IMR-90 (cell line): ENCODE measurements around the gene RFT1. TPM values are rescaled to one million over a fixed set of nuclear protein-coding genes. Genes with fewer than 3 reads are reported as not detected.

Source experiments
- ATAC-seq: fragments of 200-7000 bp; cut with Tn5 transposase; 2 replicates; pipeline ENCODE4 v1.9.1; 2020; ENCODE audit warnings: low read depth, mild to moderate bottlenecking, moderate library complexity
- BruUV-seq: library from RNA; stranded (reverse); fragments of 400-500 nt; replicated peaks from 2 replicates; lab custom pipeline; 2021; lab: Mats Ljungman, UMichigan
- CTCF ChIA-PET: fragments of 300-600 bp; formaldehyde crosslinking; extraction: SDS; loops from one replicate; lab custom pipeline; 2021; ENCODE audit warnings: antibody characterized with exemption; lab: Yijun Ruan, JAX
- POLR2A ChIA-PET: fragments of 300-600 bp; sonication (Branson Sonifier 250); formaldehyde crosslinking; loops from one replicate; lab custom pipeline; 2022; ENCODE audit warnings: antibody characterized with exemption; ENCODE audit not compliant: unreplicated experiment; lab: Charles Lee
- DNase-seq: peaks from one replicate; pipeline ENCODE4 v3.0.0; 2013
- H2AFZ ChIP-seq: replicated peaks from 2 replicates; pipeline ENCODE3; 2013; ENCODE audit warnings: low read length, mild to moderate bottlenecking; ENCODE audit not compliant: poor library complexity
- H2AK5ac ChIP-seq: 2 replicates; pipeline ENCODE4 v1.6.1; 2013; ENCODE audit warnings: low read depth, low read length, inconsistent platforms
- H2AK9ac ChIP-seq: replicated peaks from 2 replicates; pipeline ENCODE3; 2013; ENCODE audit warnings: mild to moderate bottlenecking, low read depth, low read length, moderate library complexity; ENCODE audit not compliant: poor library complexity
- H2BK120ac ChIP-seq: 2 replicates; pipeline ENCODE4 v1.6.1; 2013; ENCODE audit warnings: low read depth, low read length, inconsistent platforms
- H2BK15ac ChIP-seq: 3 replicates; pipeline ENCODE4 v1.6.1; 2013; ENCODE audit warnings: low read depth, low read length, inconsistent platforms
- H2BK20ac ChIP-seq: 2 replicates; pipeline ENCODE4 v1.6.1; 2013; ENCODE audit warnings: low read depth, mild to moderate bottlenecking, inconsistent platforms, low read length, moderate library complexity
- H2BK5ac ChIP-seq: 2 replicates; pipeline ENCODE4 v1.6.1; 2013; ENCODE audit warnings: mild to moderate bottlenecking, low read depth, low read length, inconsistent platforms; ENCODE audit not compliant: poor library complexity, severe bottlenecking
- H3K14ac ChIP-seq: replicated peaks from 2 replicates; pipeline ENCODE4 v1.6.1; 2013; ENCODE audit warnings: low read depth, low read length, inconsistent platforms
- H3K18ac ChIP-seq: 2 replicates; pipeline ENCODE4 v1.6.1; 2013; ENCODE audit warnings: low read depth, low read length, control low read depth
- H3K23ac ChIP-seq: 2 replicates; pipeline ENCODE4 v1.6.1; 2013; ENCODE audit warnings: low read depth, low read length, inconsistent platforms
- H3K27ac ChIP-seq: 2 replicates; pipeline ENCODE4 v1.5.1; 2013; ENCODE audit warnings: mild to moderate bottlenecking, control low read depth, low read length; ENCODE audit not compliant: insufficient read depth
- H3K27me3 ChIP-seq: 2 replicates; pipeline ENCODE4 v1.6.1; 2013; ENCODE audit warnings: low read length; ENCODE audit not compliant: control insufficient read depth, insufficient read depth
- H3K36me3 ChIP-seq: 2 replicates; pipeline ENCODE4 v1.6.1; 2013; ENCODE audit warnings: low read length, mixed read lengths; ENCODE audit not compliant: control insufficient read depth, insufficient read depth
- H3K4ac ChIP-seq: 2 replicates; pipeline ENCODE4 v1.6.1; 2013; ENCODE audit warnings: low read depth, low read length, inconsistent platforms
- H3K4me1 ChIP-seq: 2 replicates; pipeline ENCODE4 v1.6.1; 2013; ENCODE audit warnings: low read length, mixed read lengths; ENCODE audit not compliant: control insufficient read depth, insufficient read depth
- H3K4me2 ChIP-seq: 2 replicates; pipeline ENCODE4 v1.6.1; 2013; ENCODE audit warnings: low read depth, mild to moderate bottlenecking, control low read depth, low read length, moderate library complexity
- H3K4me3 ChIP-seq: 2 replicates; pipeline ENCODE4 v1.5.1; 2013; ENCODE audit warnings: low read depth, mild to moderate bottlenecking, control low read depth, low read length, moderate library complexity; ENCODE audit not compliant: insufficient read depth
- H3K56ac ChIP-seq: 2 replicates; pipeline ENCODE4 v1.6.1; 2013; ENCODE audit warnings: low read length, inconsistent platforms; ENCODE audit not compliant: insufficient read depth; ENCODE audit errors: extremely low read depth
- H3K79me1 ChIP-seq, 2 experiments: 2 replicates each; pipeline ENCODE4 v1.6.1; 2013; ENCODE audit warnings: low read length in 2 of 2, inconsistent platforms in 1 of 2, low read depth in 1 of 2
- H3K9ac ChIP-seq: 2 replicates; pipeline ENCODE4 v1.6.1; 2013; ENCODE audit warnings: low read depth, low read length, control low read depth
- H3K9me1 ChIP-seq: 2 replicates; pipeline ENCODE4 v1.6.1; 2013; ENCODE audit warnings: low read length, inconsistent platforms; ENCODE audit not compliant: insufficient read depth
- H3K9me3 ChIP-seq: 2 replicates; pipeline ENCODE4 v1.6.1; 2013; ENCODE audit warnings: low read length; ENCODE audit not compliant: control insufficient read depth, insufficient read depth
- H4K20me1 ChIP-seq: 2 replicates; pipeline ENCODE4 v1.6.1; 2013; ENCODE audit warnings: low read length, inconsistent platforms; ENCODE audit not compliant: insufficient read depth
- H4K5ac ChIP-seq: 2 replicates; pipeline ENCODE4 v1.6.1; 2013; ENCODE audit warnings: mild to moderate bottlenecking, low read depth, low read length, control low read depth
- H4K8ac ChIP-seq, 2 experiments: 2 replicates each; pipeline ENCODE4 v1.6.1; 2013; ENCODE audit warnings: low read depth in 2 of 2, low read length in 2 of 2, control low read depth in 1 of 2, inconsistent platforms in 1 of 2
- H4K91ac ChIP-seq: 2 replicates; pipeline ENCODE4 v1.6.1; 2013; ENCODE audit warnings: low read depth, low read length, inconsistent platforms; ENCODE audit not compliant: insufficient read depth
- BHLHE40 ChIP-seq: fragments of 150-350 bp; IDR thresholded peaks from 2 replicates; pipeline ENCODE4 v1.6.1; 2016; ENCODE audit warnings: mild to moderate bottlenecking, low read depth, low read length
- CEBPB ChIP-seq: IDR thresholded peaks from 2 replicates; pipeline ENCODE4 v1.6.1; 2012; ENCODE audit warnings: low read depth, low read length, improper control_type of control experiment
- CHD1 ChIP-seq: IDR thresholded peaks from 2 replicates; pipeline ENCODE4 v1.6.1; 2012; ENCODE audit warnings: low read depth, low read length, improper control_type of control experiment
- FOS ChIP-seq: fragments of 150-350 bp; IDR thresholded peaks from 2 replicates; pipeline ENCODE4 v1.6.1; 2016; ENCODE audit warnings: low read depth, low read length
- MXI1 ChIP-seq: IDR thresholded peaks from 2 replicates; pipeline ENCODE4 v1.6.1; 2012; ENCODE audit warnings: low read depth, mild to moderate bottlenecking, low read length, moderate library complexity, borderline replicate concordance
- NFE2L2 ChIP-seq: fragments of 150-350 bp; IDR thresholded peaks from 2 replicates; pipeline ENCODE4 v1.6.1; 2016; ENCODE audit warnings: low read depth, mild to moderate bottlenecking, low read length
- POLR2A ChIP-seq: IDR thresholded peaks from 2 replicates; pipeline ENCODE4 v1.6.1; 2012; ENCODE audit warnings: mild to moderate bottlenecking, low read depth, low read length
- RAD21 ChIP-seq: IDR thresholded peaks from 2 replicates; pipeline ENCODE4 v1.6.1; 2012; ENCODE audit warnings: low read length, improper control_type of control experiment
- RCOR1 ChIP-seq: IDR thresholded peaks from 2 replicates; pipeline ENCODE4 v1.6.1; 2012; ENCODE audit warnings: mild to moderate bottlenecking, low read length, improper control_type of control experiment; ENCODE audit not compliant: insufficient replicate concordance
- WGBS, 2 experiments: methylation state at CpG; one replicate each; pipeline versions ENCODE4 v1.1.5 to v1.1.7; 2013; ENCODE audit warnings: missing lambda C conversion rate in 2 of 2; ENCODE audit not compliant: insufficient read length in 1 of 2; ENCODE audit errors: extremely low coverage in 2 of 2; 5-methylcytosine and 5-hydroxymethylcytosine counted together
- dilution Hi-C: fragments of 300-500 bp; cut with HindIII; formaldehyde crosslinking; loops from one replicate; pipeline ENCODE4 v1.14.3; 2018; ENCODE audit warnings: low sequenced_read_pairs; ENCODE audit not compliant: unreplicated experiment
- in situ Hi-C: fragments of 300-500 bp; cut with MboI; formaldehyde crosslinking; loops from 3 replicates; pipeline ENCODE4 v1.14.3; 2019; ENCODE audit warnings: low sequenced_read_pairs, inconsistent platforms, mixed read lengths
- intact Hi-C: fragments of 100-400 bp; cut with micrococcal nuclease; formaldehyde crosslinking; loops from 2 replicates; pipeline ENCODE4 v1.10.0; 2022
- polyA plus RNA-seq, 3 experiments: library from polyadenylated mRNA; depleted of rRNA; stranded (reverse); fragments of >200 nt; gene quantifications; 2 replicates each; pipeline ENCODE4 v1.2.3, GENCODE V29; 2012; ENCODE audit warnings: low replicate concordance in 1 of 3
- total RNA-seq: library from RNA; depleted of rRNA; stranded (reverse); fragments of >200 nt; gene quantifications from 2 replicates; pipeline ENCODE4 v1.2.3, GENCODE V29; 2012
- TF ChIP-seq, protein P1 (sequence below): fragments of 150-350 bp; IDR thresholded peaks from 2 replicates; pipeline ENCODE4 v1.6.1; 2017; ENCODE audit warnings: mild to moderate bottlenecking, antibody characterized with exemption, low read length, low read depth
- TF ChIP-seq, protein P2 (sequence below): conservative IDR thresholded peaks from 2 replicates; pipeline ENCODE4 v1.5.1; 2012; ENCODE audit warnings: mild to moderate bottlenecking, low read depth, low read length, improper control_type of control experiment

RFT1 gene
- total and polyA plus RNA-seq, 2 of the 4 experiments (the other 2 are of a cell fraction) = 14.5 to 23.5 TPM

DNA sequence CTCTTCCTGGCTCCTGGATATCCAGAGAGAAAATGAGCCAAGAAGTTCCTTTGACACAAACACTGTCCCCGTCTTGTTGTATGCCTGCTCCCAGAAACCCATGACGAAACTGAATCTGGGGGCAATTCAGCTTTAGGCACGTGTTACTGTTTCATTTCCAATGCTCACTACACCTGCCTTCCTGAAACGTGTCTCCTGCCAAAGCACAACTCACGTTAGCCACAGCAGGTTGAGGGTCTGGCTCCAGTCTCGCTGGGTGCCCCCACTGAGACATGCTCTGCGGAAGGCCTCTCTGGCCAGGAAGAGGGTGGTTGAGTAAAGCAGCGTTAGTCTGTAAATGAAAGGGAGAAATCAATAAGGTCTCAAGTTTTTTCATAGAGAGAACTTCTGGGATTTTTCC lies 6.7 kb downstream of the RFT1 start:
- no peaks in the 10 kb centered on the region for H3K9me3 ChIP-seq
- ChIA-PET CTCF (interaction anchor here (1.1 kb wide), 1 partner anchor 9 kb away, joined by 4 read pairs; no protein-coding TSS in a partner anchor), POLR2A (no interaction called here)
- H3K18ac ChIP-seq = no peak overlapping the region
- TF ChIP-seq, protein P1, sequence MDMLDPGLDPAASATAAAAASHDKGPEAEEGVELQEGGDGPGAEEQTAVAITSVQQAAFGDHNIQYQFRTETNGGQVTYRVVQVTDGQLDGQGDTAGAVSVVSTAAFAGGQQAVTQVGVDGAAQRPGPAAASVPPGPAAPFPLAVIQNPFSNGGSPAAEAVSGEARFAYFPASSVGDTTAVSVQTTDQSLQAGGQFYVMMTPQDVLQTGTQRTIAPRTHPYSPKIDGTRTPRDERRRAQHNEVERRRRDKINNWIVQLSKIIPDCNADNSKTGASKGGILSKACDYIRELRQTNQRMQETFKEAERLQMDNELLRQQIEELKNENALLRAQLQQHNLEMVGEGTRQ = no peak
- TF ChIP-seq POLR2A = no peak
- TF ChIP-seq, protein P2, sequence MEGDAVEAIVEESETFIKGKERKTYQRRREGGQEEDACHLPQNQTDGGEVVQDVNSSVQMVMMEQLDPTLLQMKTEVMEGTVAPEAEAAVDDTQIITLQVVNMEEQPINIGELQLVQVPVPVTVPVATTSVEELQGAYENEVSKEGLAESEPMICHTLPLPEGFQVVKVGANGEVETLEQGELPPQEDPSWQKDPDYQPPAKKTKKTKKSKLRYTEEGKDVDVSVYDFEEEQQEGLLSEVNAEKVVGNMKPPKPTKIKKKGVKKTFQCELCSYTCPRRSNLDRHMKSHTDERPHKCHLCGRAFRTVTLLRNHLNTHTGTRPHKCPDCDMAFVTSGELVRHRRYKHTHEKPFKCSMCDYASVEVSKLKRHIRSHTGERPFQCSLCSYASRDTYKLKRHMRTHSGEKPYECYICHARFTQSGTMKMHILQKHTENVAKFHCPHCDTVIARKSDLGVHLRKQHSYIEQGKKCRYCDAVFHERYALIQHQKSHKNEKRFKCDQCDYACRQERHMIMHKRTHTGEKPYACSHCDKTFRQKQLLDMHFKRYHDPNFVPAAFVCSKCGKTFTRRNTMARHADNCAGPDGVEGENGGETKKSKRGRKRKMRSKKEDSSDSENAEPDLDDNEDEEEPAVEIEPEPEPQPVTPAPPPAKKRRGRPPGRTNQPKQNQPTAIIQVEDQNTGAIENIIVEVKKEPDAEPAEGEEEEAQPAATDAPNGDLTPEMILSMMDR = no peak
- TF ChIP-seq CEBPB = no peak
- TF ChIP-seq FOS = no peak
- TF ChIP-seq MXI1 = no peak
- no peak for TF ChIP-seq NFE2L2
- no peak for TF ChIP-seq RAD21
- no peak for TF ChIP-seq CHD1
- no peak for TF ChIP-seq RCOR1
- no peak for TF ChIP-seq BHLHE40
- no peak overlapping the region for H3K27ac ChIP-seq
- no peak overlapping the region for H3K4me2 ChIP-seq
- H4K8ac ChIP-seq = no peak overlapping the region
- no peaks in the 10 kb centered on the region for H3K4me1 ChIP-seq
- ATAC-seq (no peak), DNase-seq (no peak)
- H3K9me1 ChIP-seq = no peaks in the 10 kb centered on the region
- H3K9ac ChIP-seq = no peak overlapping the region
- H3K56ac ChIP-seq = no peak overlapping the region
- H3K4me3 ChIP-seq = no peak overlapping the region
- no peak overlapping the region for H4K5ac ChIP-seq
- WGBS, 2 experiments = 88% methylated on average over 2 of the region's 8 CpGs; no CpG with 5 or more reads in 1 of the 2 experiments
- H3K36me3 ChIP-seq = peaks cover 45% of the 10 kb centered on the region
- BruUV-seq = no TSS peak
- dilution Hi-C loops = no loop called here
- no peak overlapping the region for H3K4ac ChIP-seq
- H2BK120ac ChIP-seq = no peak overlapping the region
- H2BK15ac ChIP-seq = no peak overlapping the region
- H3K27me3 ChIP-seq = no peaks in the 10 kb centered on the region
- in situ Hi-C loops = loop anchor here (25.0 kb wide), 1 partner anchor 589 kb away; no protein-coding TSS in a partner anchor
- no peak overlapping the region for H2AK5ac ChIP-seq
- H2AFZ ChIP-seq = no peak overlapping the region
- H3K14ac ChIP-seq = no peak overlapping the region
- no peak overlapping the region for H2BK5ac ChIP-seq
- no peak overlapping the region for H2BK20ac ChIP-seq
- no peak overlapping the region for H2AK9ac ChIP-seq
- no peak overlapping the region for H3K23ac ChIP-seq
- no peak overlapping the region for H4K91ac ChIP-seq
- H4K20me1 ChIP-seq = no peaks in the 10 kb centered on the region
- intact Hi-C loops = no loop called here
- H3K79me1 ChIP-seq = peaks cover 3 to 8% of the 10 kb centered on the region in 2 experiments; a peak in 2 of 4 replicates
